C4-2B (cell line): ENCODE measurements around the gene INTS6.

Source experiments
- ZFX ChIP-seq: fragments of 450-650 bp; IDR thresholded peaks from 2 replicates; pipeline ENCODE4 v1.6.1; 2017
- TF ChIP-seq, protein P1 (sequence below): fragments of 450-650 bp; conservative IDR thresholded peaks from 2 replicates; pipeline ENCODE4 v1.5.1; 2017; ENCODE audit warnings: mild to moderate bottlenecking

GRCh38 chr13:51449018-51449417 lies 3.8 kb downstream of the INTS6 start:
- TF ChIP-seq, protein P1, sequence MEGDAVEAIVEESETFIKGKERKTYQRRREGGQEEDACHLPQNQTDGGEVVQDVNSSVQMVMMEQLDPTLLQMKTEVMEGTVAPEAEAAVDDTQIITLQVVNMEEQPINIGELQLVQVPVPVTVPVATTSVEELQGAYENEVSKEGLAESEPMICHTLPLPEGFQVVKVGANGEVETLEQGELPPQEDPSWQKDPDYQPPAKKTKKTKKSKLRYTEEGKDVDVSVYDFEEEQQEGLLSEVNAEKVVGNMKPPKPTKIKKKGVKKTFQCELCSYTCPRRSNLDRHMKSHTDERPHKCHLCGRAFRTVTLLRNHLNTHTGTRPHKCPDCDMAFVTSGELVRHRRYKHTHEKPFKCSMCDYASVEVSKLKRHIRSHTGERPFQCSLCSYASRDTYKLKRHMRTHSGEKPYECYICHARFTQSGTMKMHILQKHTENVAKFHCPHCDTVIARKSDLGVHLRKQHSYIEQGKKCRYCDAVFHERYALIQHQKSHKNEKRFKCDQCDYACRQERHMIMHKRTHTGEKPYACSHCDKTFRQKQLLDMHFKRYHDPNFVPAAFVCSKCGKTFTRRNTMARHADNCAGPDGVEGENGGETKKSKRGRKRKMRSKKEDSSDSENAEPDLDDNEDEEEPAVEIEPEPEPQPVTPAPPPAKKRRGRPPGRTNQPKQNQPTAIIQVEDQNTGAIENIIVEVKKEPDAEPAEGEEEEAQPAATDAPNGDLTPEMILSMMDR = no peak
- TF ChIP-seq ZFX = no peak
